Neural cell (in vitro differentiated cells): ENCODE data around the gene FFAR3. TPM values are rescaled to one million over a fixed set of nuclear protein-coding genes. Genes with fewer than 3 reads are reported as not detected.

Experiments
- H2AFZ ChIP-seq: fragments of 200-600, 300-800 bp; sonication (generic), shearing (Covaris generic); 2 replicates; pipeline ENCODE4 v1.6.0; 2014; ENCODE audit warnings: low read depth, mild to moderate bottlenecking, antibody characterized with exemption, low read length, moderate library complexity
- H3F3A ChIP-seq: fragments of 200-600 bp; shearing (Covaris generic); 2 replicates; pipeline ENCODE4 v1.6.1; 2016; ENCODE audit warnings: mild to moderate bottlenecking, moderate library complexity, mixed read lengths, antibody characterized with exemption, low read length; ENCODE audit not compliant: insufficient read depth, poor library complexity, severe bottlenecking
- H3K27ac ChIP-seq: fragments of 200-600, 300-800 bp; sonication (generic), shearing (Covaris generic); 2 replicates; pipeline ENCODE4 v1.5.1; 2014; ENCODE audit warnings: mild to moderate bottlenecking, low read length, moderate library complexity
- H3K27me3 ChIP-seq: fragments of 300-800, 200-600 bp; sonication (generic), shearing (Covaris generic); 2 replicates; pipeline ENCODE4 v1.6.0; 2014; ENCODE audit warnings: mild to moderate bottlenecking, low read depth, low read length, moderate library complexity; ENCODE audit not compliant: insufficient read depth
- H3K36me3 ChIP-seq: fragments of 300-800, 200-600 bp; sonication (generic), shearing (Covaris generic); 2 replicates; pipeline ENCODE4 v1.5.1; 2014; ENCODE audit warnings: mild to moderate bottlenecking, antibody characterized with exemption, low read length, moderate library complexity; ENCODE audit not compliant: insufficient read depth
- H3K4me2 ChIP-seq: fragments of 300-800, 200-600 bp; sonication (generic), shearing (Covaris generic); 2 replicates; pipeline ENCODE4 v1.6.0; 2014; ENCODE audit warnings: mild to moderate bottlenecking, low read length
- H3K4me3 ChIP-seq: fragments of 300-800, 200-600 bp; sonication (generic), shearing (Covaris generic); 2 replicates; pipeline ENCODE4 v1.5.1; 2014; ENCODE audit warnings: mild to moderate bottlenecking, low read length, moderate library complexity
- H3K79me2 ChIP-seq: fragments of 200-600 bp; shearing (Covaris generic); replicated peaks from 2 replicates; pipeline ENCODE4 v1.6.0; 2014; ENCODE audit warnings: mild to moderate bottlenecking, low read length, moderate library complexity; ENCODE audit not compliant: insufficient read depth
- H3K9ac ChIP-seq: fragments of 300-800, 200-600 bp; sonication (generic), shearing (Covaris generic); 2 replicates; pipeline ENCODE4 v1.6.1; 2016; ENCODE audit warnings: mild to moderate bottlenecking, low read length, mixed read lengths
- H3K9me2 ChIP-seq: fragments of 200-600 bp; shearing (Covaris generic); 2 replicates; pipeline ENCODE4 v1.6.1; 2016; ENCODE audit warnings: mild to moderate bottlenecking, low read length, mixed read lengths; ENCODE audit not compliant: insufficient read depth
- H3K9me3 ChIP-seq: fragments of 200-600, 300-800 bp; sonication (generic), shearing (Covaris generic); 2 replicates; pipeline ENCODE4 v1.6.1; 2016; ENCODE audit warnings: mild to moderate bottlenecking, mixed run types, low read length, moderate library complexity, mixed read lengths
- H4K20me1 ChIP-seq: fragments of 200-600 bp; shearing (Covaris generic); 2 replicates; pipeline ENCODE4 v1.6.1; 2016; ENCODE audit warnings: mild to moderate bottlenecking, mixed run types; ENCODE audit not compliant: insufficient read depth
- EP300 ChIP-seq: fragments of 450-650 bp; conservative IDR thresholded peaks from 2 replicates; pipeline ENCODE4 v1.6.1; 2014; ENCODE audit warnings: antibody characterized with exemption, mild to moderate bottlenecking, moderate library complexity; ENCODE audit not compliant: poor library complexity, severe bottlenecking
- EZH2 ChIP-seq: fragments of 200-600, 300-800 bp; shearing (Covaris generic), sonication (generic); IDR thresholded peaks from 2 replicates; pipeline ENCODE4 v1.6.1; 2014; ENCODE audit warnings: antibody characterized with exemption, low read length, borderline replicate concordance, mild to moderate bottlenecking; ENCODE audit not compliant: insufficient read depth, poor library complexity, severe bottlenecking
- MXI1 ChIP-seq: fragments of 450-650 bp; conservative IDR thresholded peaks from 2 replicates; pipeline ENCODE4 v1.6.1; 2014; ENCODE audit warnings: antibody characterized with exemption, mild to moderate bottlenecking; ENCODE audit not compliant: poor library complexity, severe bottlenecking
- POLR2AphosphoS5 ChIP-seq: IDR thresholded peaks from 2 replicates; pipeline ENCODE4 v1.6.1; 2012
- RAD21 ChIP-seq: fragments of 450-650 bp; conservative IDR thresholded peaks from 2 replicates; pipeline ENCODE4 v1.6.1; 2014; ENCODE audit warnings: antibody characterized with exemption, mild to moderate bottlenecking, moderate library complexity
- SMC3 ChIP-seq: fragments of 450-650 bp; conservative IDR thresholded peaks from 2 replicates; pipeline ENCODE4 v1.6.1; 2014; ENCODE audit warnings: antibody characterized with exemption, mild to moderate bottlenecking, moderate library complexity; ENCODE audit not compliant: poor library complexity
- TAF1 ChIP-seq: IDR thresholded peaks from 2 replicates; pipeline ENCODE4 v1.6.1; 2012; ENCODE audit warnings: low read depth
- polyA plus RNA-seq: library from polyadenylated mRNA; depleted of rRNA; stranded (reverse); fragments of >200 nt; gene quantifications from 2 replicates; pipeline ENCODE4 v1.2.3, GENCODE V29; 2014
- TF ChIP-seq, protein P1 (sequence below): IDR thresholded peaks from 2 replicates; pipeline ENCODE4 v1.6.1; 2012; ENCODE audit warnings: borderline replicate concordance
- TF ChIP-seq, protein P2 (sequence below): fragments of 450-650 bp; IDR thresholded peaks from 2 replicates; pipeline ENCODE4 v1.5.1; 2014; ENCODE audit warnings: antibody characterized with exemption, mild to moderate bottlenecking, moderate library complexity; ENCODE audit not compliant: poor library complexity, severe bottlenecking

Gene FFAR3
- polyA plus RNA-seq, 1 donor from 2014 or later = not detected

DNA sequence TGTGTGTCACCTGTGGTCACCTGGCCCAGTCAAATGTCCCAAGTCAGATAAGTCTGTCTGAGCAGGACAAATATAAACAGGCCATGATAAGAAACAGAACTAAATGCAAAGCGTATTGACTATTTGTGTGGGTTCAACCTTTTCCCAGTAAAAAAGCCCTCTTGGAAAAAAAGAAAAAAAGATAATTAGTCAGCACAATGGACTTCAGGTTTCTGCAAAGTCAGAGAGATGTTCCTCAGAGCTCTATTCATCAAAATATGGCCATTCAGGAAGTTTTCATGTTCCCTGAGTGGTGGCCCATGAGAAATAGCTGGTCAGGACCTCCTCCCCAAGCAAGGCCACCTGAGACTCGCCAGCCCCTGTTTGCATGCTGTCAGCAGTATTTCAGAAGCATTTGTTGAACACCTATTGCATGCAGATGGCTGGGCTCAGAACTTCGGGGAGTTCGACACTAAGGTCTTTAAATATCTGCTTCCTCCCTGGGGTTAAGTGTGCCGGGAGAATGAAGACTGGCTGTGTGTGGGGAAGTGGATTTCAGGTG lies 2.7 kb downstream of the FFAR3 start:
- Histone ChIP-seq H4K20me1 (no peaks in the 10 kb centered on the region), H3F3A (no peaks in the 10 kb centered on the region), H3K4me3 (no peak overlapping the region), H3K9me2 (no peaks in the 10 kb centered on the region), H3K36me3 (no peaks in the 10 kb centered on the region), H3K9me3 (no peaks in the 10 kb centered on the region), H3K9ac (no peak overlapping the region), H3K27me3 (no peaks in the 10 kb centered on the region), H2AFZ (no peak overlapping the region), H3K79me2 (no peaks in the 10 kb centered on the region), H3K27ac (no peak overlapping the region), H3K4me2 (no peak overlapping the region)
- TF ChIP-seq, protein P1, sequence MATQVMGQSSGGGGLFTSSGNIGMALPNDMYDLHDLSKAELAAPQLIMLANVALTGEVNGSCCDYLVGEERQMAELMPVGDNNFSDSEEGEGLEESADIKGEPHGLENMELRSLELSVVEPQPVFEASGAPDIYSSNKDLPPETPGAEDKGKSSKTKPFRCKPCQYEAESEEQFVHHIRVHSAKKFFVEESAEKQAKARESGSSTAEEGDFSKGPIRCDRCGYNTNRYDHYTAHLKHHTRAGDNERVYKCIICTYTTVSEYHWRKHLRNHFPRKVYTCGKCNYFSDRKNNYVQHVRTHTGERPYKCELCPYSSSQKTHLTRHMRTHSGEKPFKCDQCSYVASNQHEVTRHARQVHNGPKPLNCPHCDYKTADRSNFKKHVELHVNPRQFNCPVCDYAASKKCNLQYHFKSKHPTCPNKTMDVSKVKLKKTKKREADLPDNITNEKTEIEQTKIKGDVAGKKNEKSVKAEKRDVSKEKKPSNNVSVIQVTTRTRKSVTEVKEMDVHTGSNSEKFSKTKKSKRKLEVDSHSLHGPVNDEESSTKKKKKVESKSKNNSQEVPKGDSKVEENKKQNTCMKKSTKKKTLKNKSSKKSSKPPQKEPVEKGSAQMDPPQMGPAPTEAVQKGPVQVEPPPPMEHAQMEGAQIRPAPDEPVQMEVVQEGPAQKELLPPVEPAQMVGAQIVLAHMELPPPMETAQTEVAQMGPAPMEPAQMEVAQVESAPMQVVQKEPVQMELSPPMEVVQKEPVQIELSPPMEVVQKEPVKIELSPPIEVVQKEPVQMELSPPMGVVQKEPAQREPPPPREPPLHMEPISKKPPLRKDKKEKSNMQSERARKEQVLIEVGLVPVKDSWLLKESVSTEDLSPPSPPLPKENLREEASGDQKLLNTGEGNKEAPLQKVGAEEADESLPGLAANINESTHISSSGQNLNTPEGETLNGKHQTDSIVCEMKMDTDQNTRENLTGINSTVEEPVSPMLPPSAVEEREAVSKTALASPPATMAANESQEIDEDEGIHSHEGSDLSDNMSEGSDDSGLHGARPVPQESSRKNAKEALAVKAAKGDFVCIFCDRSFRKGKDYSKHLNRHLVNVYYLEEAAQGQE = no peak
- TF ChIP-seq EP300 = no peak
- TF ChIP-seq SMC3 = no peak
- TF ChIP-seq RAD21 = no peak
- no peak for TF ChIP-seq POLR2AphosphoS5
- TF ChIP-seq EZH2 = no peak
- TF ChIP-seq, protein P2, sequence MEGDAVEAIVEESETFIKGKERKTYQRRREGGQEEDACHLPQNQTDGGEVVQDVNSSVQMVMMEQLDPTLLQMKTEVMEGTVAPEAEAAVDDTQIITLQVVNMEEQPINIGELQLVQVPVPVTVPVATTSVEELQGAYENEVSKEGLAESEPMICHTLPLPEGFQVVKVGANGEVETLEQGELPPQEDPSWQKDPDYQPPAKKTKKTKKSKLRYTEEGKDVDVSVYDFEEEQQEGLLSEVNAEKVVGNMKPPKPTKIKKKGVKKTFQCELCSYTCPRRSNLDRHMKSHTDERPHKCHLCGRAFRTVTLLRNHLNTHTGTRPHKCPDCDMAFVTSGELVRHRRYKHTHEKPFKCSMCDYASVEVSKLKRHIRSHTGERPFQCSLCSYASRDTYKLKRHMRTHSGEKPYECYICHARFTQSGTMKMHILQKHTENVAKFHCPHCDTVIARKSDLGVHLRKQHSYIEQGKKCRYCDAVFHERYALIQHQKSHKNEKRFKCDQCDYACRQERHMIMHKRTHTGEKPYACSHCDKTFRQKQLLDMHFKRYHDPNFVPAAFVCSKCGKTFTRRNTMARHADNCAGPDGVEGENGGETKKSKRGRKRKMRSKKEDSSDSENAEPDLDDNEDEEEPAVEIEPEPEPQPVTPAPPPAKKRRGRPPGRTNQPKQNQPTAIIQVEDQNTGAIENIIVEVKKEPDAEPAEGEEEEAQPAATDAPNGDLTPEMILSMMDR = no peak
- TF ChIP-seq MXI1 = no peak
- no peak for TF ChIP-seq TAF1

DNA sequence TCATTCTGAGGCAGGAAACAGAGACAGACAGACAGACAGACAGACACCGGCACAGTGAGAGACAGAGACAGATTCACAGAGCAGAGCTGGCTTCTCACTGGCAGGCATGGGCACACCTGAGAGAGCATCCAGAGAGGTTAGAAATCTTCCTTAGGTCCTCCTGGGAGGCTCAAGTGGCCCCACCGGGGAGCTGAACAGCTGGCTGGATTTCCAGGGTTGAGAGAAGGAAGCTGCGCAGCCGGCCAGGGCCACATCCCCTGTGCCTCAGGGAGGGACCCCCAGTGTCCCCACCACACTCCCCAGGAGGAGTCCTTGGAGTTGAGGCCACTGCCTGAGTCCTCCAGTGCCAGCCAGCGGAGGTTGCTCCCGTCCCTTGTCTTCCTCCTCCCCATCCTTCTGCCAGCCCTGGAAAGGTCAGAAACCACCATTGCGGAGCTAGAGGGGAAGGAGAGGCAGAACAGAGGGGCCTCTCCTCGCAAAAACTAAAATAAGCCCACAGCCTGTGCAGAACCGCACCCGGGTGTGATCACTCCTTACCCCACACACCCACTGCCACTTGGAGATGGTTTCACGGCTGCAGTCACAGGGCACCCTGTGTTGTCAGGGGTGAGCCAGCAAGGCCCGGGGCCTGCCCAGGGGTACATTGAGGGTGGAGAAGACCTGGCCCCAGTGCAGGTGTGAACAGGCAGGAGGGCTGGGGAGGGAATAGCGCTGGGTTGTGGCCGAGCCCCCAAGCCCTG lies 4.2 kb downstream of the FFAR3 start:
- Histone ChIP-seq H3K36me3 (no peaks in the 10 kb centered on the region), H3K4me3 (no peak overlapping the region), H2AFZ (no peak overlapping the region), H3K27ac (no peak overlapping the region), H3K9me2 (no peaks in the 10 kb centered on the region), H3K79me2 (no peaks in the 10 kb centered on the region), H3K9ac (no peak overlapping the region), H3F3A (no peaks in the 10 kb centered on the region), H3K9me3 (no peaks in the 10 kb centered on the region), H3K4me2 (no peak overlapping the region), H3K27me3 (no peaks in the 10 kb centered on the region), H4K20me1 (no peaks in the 10 kb centered on the region)
- TF ChIP-seq RAD21 (no peak), EP300 (no peak), SMC3 (no peak), TAF1 (no peak)
- TF ChIP-seq, protein P2 = no peak
